ENCODE measurements around the gene CPNE4.

The CPNE4 gene

DNA sequence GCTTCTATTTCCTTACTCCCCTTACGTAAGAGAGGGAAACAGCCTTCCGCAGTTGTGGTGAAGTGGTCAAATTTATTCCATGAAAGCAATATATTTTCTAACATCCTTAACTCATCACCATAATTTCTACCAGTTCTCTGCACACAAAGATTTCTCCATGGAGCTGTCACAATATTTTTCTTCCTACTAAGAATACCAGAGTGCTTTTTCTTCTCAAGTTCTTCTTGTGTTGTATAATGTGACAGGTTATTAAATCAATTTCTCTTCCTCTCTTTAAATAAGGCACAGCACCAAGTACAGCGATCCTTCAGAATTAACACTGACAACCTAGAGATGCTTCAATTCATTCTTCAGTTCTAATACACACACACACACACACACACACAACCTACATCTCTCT is 153.0 kb downstream of the CPNE4 start:
- DNase-seq (ENCODE audit: low spot score), result no peak

DNA sequence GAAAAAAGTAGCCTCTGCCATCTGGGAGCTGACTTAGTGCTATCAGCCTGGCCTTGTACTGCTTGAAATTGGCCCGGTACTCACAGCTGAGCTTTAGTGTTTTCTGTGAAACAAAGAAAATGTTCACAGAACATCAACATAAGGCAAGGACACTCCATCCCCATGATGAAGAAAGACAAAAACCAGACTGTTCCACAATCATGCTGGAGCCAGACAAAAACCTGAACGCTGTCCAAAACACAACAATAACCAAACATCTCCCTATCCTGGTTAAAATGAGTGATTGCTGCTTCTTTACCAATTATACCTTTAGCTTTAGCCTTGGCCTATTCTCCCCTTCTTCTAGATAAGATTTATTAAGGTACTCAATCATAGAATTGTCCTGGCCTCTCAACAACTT is 153.9 kb downstream of the CPNE4 start:
- no peak for DNase-seq (ENCODE audit: low spot score)

- DNase-seq (ENCODE audit: low spot score), result no peak
Measured at GRCh38 chr3:131868203-131868602, 166.6 kb downstream of the CPNE4 start.

DNA sequence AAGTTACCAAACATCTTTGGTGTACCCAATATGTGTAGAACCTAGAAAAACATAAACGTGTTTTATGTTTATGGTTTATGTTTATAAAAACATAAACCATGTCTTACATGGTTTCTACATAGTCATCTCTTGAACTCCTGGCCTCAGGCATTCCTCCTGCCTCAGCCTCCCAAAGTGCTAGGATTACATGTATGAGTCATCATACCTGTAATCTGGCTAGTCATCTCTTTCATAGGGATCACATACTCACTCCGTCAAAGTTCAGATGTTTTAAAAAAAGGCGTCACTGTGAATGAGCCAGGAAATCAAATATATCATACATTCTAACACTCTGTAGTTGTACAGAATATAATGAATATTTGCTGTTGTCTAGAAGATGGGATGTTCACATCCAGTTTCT is 178.6 kb downstream of the CPNE4 start:
- DNase-seq (ENCODE audit: low spot score), result no peak

GRCh38 chr3:131850223-131850622 is 184.6 kb downstream of the CPNE4 start:
- DNase-seq (ENCODE audit: low spot score), result no peak

GRCh38 chr3:131849616-131850015 is 185.2 kb downstream of the CPNE4 start:
- DNase-seq (ENCODE audit: low spot score), result no peak

DNA sequence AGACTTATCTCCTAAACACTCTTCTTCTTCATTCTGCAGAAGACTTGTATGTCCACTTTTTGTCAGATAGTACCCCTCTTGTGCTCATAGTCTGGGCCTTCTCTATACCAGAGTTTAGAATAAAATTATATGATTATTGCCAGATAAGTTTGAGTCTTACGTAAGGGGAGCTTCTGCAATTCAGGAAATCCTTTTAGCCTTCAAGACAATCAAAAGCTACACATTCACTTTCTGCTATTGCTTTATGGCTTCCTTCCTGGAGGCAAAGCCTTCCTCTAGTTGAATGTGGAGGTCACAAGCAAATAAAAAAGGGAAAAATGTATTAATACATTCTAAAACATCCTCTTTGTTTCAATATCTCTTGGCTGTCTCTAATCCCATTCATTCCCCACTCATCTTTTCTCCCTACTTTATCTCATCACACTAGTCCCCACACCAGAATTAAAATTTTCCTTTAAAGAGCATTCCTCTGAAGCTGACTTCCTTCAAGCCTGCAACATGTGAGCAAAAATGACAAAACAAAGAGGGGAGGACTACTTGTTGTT is 186.8 kb downstream of the CPNE4 start:
- no peak for DNase-seq (ENCODE audit: low spot score)

DNA sequence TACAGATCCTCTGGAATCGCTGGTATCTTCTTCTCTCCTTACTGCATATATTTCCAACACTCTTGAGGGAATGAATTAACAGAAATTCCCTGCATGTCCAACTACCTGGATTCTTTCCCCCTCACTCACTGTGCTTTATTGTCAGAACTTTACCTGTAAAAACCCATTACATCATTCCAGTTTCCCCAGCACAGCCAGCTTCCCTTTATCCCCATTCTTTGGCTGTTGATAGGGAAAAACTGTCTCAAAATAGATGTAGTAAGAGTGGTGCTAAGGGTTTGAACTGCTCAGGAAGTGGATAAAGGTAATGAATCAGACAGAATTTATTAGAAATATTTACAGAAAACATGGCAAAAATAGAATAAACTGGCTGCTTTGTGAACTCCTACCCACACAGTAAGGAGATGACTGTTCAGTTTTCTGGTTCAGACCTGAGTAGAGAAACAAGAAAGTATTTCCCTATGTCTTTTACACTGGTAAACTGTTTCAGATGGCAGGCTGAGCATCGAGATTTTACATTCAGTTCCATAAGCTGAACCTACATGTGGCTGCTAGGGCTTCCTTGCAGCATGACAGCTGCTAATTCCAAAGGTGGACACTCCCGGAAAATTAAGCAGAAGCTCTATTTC is 188.4 kb downstream of the CPNE4 start:
- no peak for DNase-seq (ENCODE audit: low spot score)

- DNase-seq (ENCODE audit: low spot score), result no peak
Measured at GRCh38 chr3:131843174-131843573, 191.6 kb downstream of the CPNE4 start.

GRCh38 chr3:131840156-131840797 is 194.5 kb downstream of the CPNE4 start:
- no peak for DNase-seq (ENCODE audit: low spot score)

GRCh38 chr3:131835906-131836305 is 198.9 kb downstream of the CPNE4 start:
- no peak for DNase-seq (ENCODE audit: low spot score)

- no peak for DNase-seq (ENCODE audit: low spot score)
Measured at GRCh38 chr3:131831608-131832007, 203.2 kb downstream of the CPNE4 start.

DNA sequence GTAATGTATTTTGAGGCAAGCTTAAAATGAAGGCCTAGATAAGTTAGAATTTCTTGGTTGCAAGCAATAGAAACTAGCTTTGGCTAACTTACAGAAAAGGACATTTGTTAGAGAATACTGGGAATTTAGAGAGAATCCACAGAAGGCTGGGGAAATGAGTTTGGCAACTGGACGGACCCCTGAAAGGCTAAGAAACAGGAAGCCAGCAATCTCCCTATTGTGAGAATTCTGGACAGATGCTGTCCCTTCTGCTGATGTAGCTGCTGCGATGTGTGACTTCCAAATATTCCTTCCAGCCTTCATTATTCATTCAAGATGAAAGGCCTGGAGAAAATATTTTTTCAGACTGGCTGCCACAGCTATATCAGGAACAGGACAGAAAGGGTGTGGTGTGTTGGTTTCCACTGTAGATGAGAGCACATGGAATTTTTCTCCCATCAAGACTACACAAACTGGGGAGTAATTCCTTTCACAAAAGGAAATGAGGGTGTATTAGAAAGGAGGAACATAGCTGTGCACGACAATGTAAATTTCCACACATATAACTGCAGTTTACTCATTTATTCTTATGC is 213.5 kb downstream of the CPNE4 start:
- no peak for DNase-seq (ENCODE audit: low spot score)

DNA sequence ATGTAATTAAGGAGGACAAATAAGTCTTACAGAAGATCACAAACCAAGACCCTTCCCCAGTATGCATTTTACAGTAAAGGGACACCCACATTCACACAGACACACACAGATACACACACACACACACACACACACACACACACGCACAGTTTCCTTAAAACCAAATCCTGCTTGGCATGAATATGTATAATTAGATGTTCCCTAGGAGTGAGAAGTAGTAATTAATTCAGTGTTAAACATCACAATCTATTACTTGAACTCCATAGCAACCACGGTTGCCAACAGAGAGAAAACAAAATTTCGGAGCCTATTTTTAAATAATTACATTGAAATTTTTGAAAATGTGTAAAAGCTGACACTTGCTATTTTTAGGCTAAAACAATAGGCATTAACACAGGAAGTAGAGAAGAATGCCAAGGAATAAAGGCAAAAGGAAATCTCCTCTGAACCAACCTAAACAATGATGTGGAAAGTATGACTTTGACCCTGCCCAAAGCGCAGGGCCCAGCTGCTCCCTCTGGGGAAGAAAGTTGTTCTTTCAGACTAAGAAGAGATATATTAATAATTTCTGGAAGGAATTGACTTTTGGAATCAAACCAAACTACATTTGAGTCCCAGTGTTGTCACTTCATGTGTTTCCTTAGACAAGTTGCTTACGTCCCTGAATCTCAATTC is 215.3 kb downstream of the CPNE4 start:
- no peak for DNase-seq (ENCODE audit: low spot score)

DNA sequence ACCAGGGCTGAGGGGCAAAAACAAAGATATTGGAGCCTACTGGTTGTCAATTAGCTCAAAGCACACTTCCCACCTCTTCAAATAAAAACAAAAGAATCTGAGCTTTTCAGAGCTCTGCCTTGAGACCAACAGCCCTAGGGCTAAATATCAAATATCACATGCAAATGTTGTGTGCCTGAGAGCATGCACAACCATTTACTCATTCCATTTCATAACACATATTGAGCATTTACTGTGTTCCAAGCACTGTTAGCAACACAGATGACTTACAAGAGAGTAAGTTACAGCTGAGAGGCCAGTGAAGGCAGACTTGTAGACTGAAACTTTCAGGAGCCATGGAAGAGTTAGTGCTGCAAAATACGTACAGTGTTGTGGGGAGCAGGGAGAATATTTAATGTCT is 222.4 kb downstream of the CPNE4 start:
- no peak for DNase-seq (ENCODE audit: low spot score)

GRCh38 chr3:131811481-131811880 is 223.3 kb downstream of the CPNE4 start:
- DNase-seq (ENCODE audit: low spot score), result no peak

GRCh38 chr3:131807822-131808221 is 227.0 kb downstream of the CPNE4 start:
- DNase-seq (ENCODE audit: low spot score), result no peak

GRCh38 chr3:131806736-131807135 is 228.1 kb downstream of the CPNE4 start:
- no peak for DNase-seq (ENCODE audit: low spot score)

GRCh38 chr3:131804565-131805133 is 230.2 kb downstream of the CPNE4 start:
- no peak for DNase-seq (ENCODE audit: low spot score)

DNA sequence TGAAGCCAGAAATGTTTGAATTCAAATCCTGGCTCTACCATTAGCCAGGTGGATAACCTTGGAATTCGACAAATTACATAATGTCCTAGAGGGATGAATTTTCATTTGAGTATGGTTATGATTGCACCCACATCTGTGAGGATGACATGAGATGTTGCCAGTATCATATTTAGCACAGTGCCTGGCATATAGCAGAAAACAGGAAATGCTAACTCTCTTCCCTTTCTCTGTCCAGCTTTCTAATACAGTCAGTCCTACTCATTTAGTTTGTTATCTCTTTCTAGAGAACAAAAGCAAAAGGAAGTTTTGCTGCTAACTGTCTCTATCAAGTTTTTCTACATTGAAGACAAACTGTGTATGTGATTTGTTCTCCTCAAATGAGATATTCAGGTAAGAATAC is 231.7 kb downstream of the CPNE4 start:
- DNase-seq (ENCODE audit: low spot score), result no peak

DNA sequence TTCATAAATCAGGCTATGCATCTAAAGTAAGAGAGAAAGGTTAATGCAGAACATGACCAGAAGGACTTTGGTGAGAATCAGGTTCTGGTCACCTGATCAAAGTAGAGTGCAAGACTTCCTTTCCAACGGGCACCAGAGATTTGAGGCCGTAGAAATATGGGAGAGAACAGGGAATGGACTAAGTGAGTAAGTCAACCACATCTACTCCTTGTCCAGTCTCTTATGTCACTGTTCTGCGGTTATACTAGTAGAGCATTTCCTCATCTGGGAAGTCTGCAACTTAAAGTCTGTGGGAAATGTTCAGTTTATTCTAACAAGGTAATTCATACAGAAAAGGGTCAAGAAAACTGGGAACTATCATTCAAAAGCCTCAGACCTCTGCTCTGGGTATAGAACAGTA is 232.8 kb downstream of the CPNE4 start:
- no peak for DNase-seq (ENCODE audit: low spot score)

GRCh38 chr3:131801566-131801965 is 233.2 kb downstream of the CPNE4 start:
- DNase-seq (ENCODE audit: low spot score), result no peak

GRCh38 chr3:131797776-131798175 is 237.0 kb downstream of the CPNE4 start:
- DNase-seq (ENCODE audit: low spot score), result no peak

Measured in cerebellar cortex (tissue), 1 donor.